Fibroblast of pulmonary artery (primary cell): Measurements from ENCODE around the gene RABIF.
A peak's percentile ranks its signal among the peaks of the same experiment; 100 is the strongest.

Experiments
- DNase-seq: peaks from one replicate; pipeline ENCODE4 v3.0.0-alpha.2; 2010; ENCODE audit warnings: low read depth
- H3K4me3 ChIP-seq: replicated peaks from 2 replicates; pipeline ENCODE4 v1.5.1; 2011; ENCODE audit warnings: low read depth, mild to moderate bottlenecking, control low read depth, low read length, moderate library complexity
- CTCF ChIP-seq: IDR thresholded peaks from 2 replicates; pipeline ENCODE4 v1.5.1; 2011; ENCODE audit warnings: mild to moderate bottlenecking, control low read depth, low read length, inconsistent platforms; ENCODE audit errors: missing control alignments

RABIF gene

GRCh38 chr1:202901555-202901954 is 12.6 kb upstream of the RABIF start:
- TF ChIP-seq CTCF = no peak
- DNase-seq = no peak
- H3K4me3 ChIP-seq = no peak overlapping the region

- no peak overlapping the region for H3K4me3 ChIP-seq
- TF ChIP-seq CTCF = no peak
- DNase-seq = no peak
Measured at GRCh38 chr1:202892501-202892900, 3.6 kb upstream of the RABIF start.

DNA sequence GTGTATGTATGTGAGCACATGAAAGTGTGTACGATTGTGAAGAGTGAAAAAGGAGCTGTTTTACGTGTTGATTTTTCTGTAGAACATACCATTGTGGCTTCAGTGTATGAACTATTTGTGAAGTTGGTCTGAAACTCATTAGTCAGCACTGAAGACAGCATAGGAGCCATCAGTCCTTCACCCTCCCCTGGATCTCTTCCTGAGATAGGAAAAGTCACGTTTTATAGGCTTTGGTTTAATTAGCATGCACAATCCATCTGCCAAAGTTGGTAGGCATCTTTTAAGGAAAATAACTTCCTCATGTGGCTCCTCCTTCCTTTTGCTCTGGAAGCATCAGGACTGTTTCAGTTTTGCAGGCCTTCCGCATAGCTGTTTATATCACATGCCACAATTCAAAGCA is 1.4 kb upstream of the RABIF start:
- no peak for TF ChIP-seq CTCF
- DNase-seq = no peak
- H3K4me3 ChIP-seq = no peak overlapping the region

DNA sequence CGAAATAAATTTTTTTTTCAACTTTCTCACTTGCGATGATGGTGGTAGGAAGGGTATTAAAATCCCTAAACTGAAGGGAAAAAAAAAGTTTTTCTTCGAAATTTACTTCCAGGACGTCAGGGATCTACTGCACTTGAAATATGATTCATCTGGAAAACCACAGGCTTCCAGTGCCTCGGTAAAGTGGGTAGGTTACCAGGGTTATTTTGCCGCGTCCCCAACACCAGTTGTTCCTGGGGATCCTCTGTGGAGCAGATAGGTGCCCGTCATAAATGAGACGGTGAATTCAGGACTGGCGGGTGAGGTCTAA is 773 bp downstream of the RABIF start:
- TF ChIP-seq CTCF = no peak
- H3K4me3 ChIP-seq = peak overlapping the region; percentile 86
- peak; percentile 16 for DNase-seq

- no peak overlapping the region for H3K4me3 ChIP-seq
- no peak for TF ChIP-seq CTCF
- no peak for DNase-seq
Measured at GRCh38 chr1:202880961-202881460, 7.9 kb downstream of the RABIF start.

- H3K4me3 ChIP-seq = no peak overlapping the region
- DNase-seq = no peak
- no peak for TF ChIP-seq CTCF
Measured at GRCh38 chr1:202880062-202880461, 8.9 kb downstream of the RABIF start.

GRCh38 chr1:202879128-202879527 is 9.8 kb downstream of the RABIF start:
- DNase-seq = no peak
- no peak overlapping the region for H3K4me3 ChIP-seq
- no peak for TF ChIP-seq CTCF
